ENCODE data around the gene GPA33.

The GPA33 gene, protein sequence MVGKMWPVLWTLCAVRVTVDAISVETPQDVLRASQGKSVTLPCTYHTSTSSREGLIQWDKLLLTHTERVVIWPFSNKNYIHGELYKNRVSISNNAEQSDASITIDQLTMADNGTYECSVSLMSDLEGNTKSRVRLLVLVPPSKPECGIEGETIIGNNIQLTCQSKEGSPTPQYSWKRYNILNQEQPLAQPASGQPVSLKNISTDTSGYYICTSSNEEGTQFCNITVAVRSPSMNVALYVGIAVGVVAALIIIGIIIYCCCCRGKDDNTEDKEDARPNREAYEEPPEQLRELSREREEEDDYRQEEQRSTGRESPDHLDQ

DNA sequence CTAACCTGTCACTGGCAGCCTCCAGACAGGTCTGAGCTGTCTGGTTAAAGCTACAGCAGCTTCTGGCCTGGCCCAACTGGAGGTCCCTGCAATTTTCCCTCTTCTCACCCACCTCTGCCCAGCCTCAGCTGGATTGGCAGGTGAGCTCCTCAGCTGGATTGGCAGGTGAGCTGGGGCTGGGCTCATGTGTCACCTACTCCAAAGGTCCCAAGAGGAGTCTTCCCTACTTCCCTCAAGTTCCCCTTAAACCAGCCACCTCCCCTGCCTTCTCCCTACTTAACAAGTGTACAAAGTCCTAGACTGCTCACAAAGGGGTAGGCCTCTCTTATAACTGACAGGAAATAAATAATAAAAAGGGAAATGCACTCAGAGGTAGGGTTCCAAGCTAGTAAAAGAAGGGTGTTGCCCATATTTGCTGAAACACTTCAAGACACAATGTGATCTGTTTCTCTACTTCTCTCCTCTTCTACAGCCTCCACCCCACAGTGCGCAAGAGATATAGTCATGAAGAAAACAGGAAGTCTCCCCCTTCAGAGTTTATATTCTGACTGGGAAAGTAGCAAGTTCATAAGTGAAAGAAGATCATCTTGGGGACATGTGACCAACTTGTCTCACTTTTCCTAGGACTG is at the start of gene GPA33:
Gene GPA33, minus strand, starts transcription at position 64 of the 629 bp plus-strand sequence. CDS start 90 bp downstream, outside the sequence.
- Histone ChIP-seq H3K9me3 (no peaks in the 10 kb centered on the region), H3K27ac (no peak within 1 kb of the TSS), H3K36me3 (no peaks in the 10 kb centered on the region), H3K9ac (no peak within 1 kb of the TSS), H3K4me1 (peaks cover 31% of the 10 kb centered on the region), H3K4me3 (no peak within 1 kb of the TSS), H4K20me1 (no peaks in the 10 kb centered on the region), H3K4me2 (no peak within 1 kb of the TSS), H3K27me3 (no peaks in the 10 kb centered on the region)
- TF ChIP-seq Cebpa-rat (IDR thresholded peaks at IDR 0.05), result no peak

DNA sequence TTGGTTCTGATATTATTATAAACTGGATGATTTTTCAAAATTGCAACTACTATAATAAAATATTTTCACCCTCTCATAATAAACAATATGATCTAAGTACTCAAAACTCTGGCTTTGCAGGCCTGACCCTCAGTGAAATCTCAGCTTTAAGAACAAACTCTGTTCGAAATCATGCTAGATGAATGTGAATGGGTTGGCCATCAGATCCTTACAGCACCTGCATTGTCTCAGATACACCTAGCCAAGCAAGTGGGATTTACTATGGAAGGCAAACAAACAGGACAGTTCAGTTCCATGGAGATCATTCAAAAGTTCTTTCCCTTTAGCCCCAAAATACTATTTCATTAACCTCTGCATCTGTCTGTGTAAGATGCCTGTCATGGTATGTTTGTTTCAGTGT is 48.5 kb upstream of the GPA33 start:
- H3K4me2 ChIP-seq, result no peak overlapping the region
- H3K27ac ChIP-seq, result no peak overlapping the region
- no peaks in the 10 kb centered on the region for H4K20me1 ChIP-seq
- H3K9ac ChIP-seq, result no peak overlapping the region
- TF ChIP-seq Cebpa-rat (IDR thresholded peaks at IDR 0.05), result no peak
- H3K9me3 ChIP-seq, result peaks cover 7% of the 10 kb centered on the region
- H3K4me3 ChIP-seq, result no peak overlapping the region
- no peaks in the 10 kb centered on the region for H3K36me3 ChIP-seq
- no peaks in the 10 kb centered on the region for H3K27me3 ChIP-seq
- H3K4me1 ChIP-seq, result peaks cover 20% of the 10 kb centered on the region

DNA sequence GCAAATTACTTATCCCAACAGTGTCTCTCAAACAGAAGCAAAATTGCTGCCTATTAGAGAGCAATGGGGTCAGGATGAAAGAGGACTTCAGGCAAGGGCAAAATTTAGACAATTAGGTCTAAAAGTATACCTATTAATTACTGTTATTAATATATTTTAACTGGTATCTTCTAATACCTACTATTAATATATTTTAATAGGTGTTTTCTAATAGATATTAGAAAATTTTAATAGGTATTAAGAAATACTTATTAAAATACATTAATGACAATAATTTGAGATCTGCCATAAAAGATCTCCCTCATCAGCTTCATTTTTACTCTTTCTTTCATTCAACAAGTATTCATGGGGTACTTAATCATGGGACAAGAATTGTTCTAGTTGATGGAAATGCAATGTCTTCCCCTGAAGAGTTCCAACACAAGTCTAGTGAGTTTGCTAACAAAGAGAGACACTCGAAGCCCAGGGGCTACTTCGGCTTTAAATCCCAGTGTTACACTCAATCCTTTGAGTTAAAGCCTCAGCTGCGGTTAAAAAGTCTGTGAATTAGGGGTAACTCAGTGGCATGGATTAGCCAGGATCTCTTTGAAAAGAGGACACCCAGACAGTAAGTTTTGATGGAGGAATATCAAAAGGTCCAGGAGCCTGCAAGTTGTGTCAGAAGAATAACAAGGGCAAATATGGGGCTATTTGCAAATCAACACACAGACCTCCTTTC is 47.8 kb upstream of the GPA33 start:
- Histone ChIP-seq H3K27ac (no peak overlapping the region), H3K27me3 (no peaks in the 10 kb centered on the region), H3K9ac (no peak overlapping the region), H3K36me3 (no peaks in the 10 kb centered on the region), H4K20me1 (no peaks in the 10 kb centered on the region), H3K4me3 (no peak overlapping the region), H3K4me1 (peaks cover 20% of the 10 kb centered on the region), H3K9me3 (peaks cover 2% of the 10 kb centered on the region), H3K4me2 (peak overlapping the region; percentile 56; the same call in 1 of the 2 replicates)
- no peak for TF ChIP-seq Cebpa-rat (IDR thresholded peaks at IDR 0.05)

DNA sequence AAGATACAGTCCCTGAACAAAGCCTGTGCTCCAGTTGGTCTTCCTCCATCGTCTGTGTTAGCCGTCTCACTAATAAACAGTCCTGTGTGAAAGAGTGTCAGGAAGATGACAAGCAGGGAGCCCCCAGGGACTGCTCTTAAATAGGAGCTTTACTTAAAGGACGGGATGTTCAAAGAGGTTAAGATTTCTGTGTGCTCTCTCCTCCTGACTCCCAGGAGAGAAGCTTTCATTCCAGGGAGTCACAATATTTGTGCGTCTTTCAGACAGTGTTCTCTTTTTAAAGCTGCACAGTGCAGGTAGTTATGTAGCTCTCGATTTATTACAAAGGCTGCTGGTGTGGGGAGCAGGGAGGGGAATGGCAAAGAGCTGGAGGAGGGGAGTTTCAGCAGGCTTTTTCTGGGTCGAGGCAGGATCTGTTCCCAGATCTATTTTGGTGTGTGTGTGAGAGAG is 47.2 kb upstream of the GPA33 start:
- no peaks in the 10 kb centered on the region for H4K20me1 ChIP-seq
- peak overlapping the region; percentile 56 for H3K4me2 ChIP-seq
- no peak overlapping the region for H3K27ac ChIP-seq
- TF ChIP-seq Cebpa-rat (IDR thresholded peaks at IDR 0.05), result no peak
- no peak overlapping the region for H3K9ac ChIP-seq
- no peaks in the 10 kb centered on the region for H3K27me3 ChIP-seq
- no peaks in the 10 kb centered on the region for H3K9me3 ChIP-seq
- no peak overlapping the region for H3K4me3 ChIP-seq
- no peaks in the 10 kb centered on the region for H3K36me3 ChIP-seq
- H3K4me1 ChIP-seq, result peaks cover 20% of the 10 kb centered on the region

DNA sequence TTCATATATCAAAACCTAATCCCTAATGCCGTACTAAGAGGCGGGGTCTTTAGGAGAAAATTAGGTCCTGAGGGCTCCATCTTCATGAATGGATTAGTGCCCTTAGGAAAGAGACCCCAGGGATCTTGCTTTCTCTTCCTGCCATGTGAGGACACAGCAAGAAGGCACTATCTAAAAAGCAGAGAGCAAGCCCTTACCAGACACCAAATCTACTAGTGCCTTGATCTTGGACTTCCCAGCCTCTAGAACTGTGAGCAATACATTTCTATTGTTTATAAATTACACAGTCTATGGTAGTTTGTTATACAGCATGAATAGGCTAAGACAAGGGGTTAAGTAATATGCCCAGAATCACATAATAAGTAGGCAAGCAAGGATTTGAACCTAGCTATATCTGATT is 46.6 kb upstream of the GPA33 start:
- no peak for TF ChIP-seq Cebpa-rat (IDR thresholded peaks at IDR 0.05)
- Histone ChIP-seq H3K27ac (no peak overlapping the region), H3K9me3 (no peaks in the 10 kb centered on the region), H4K20me1 (no peaks in the 10 kb centered on the region), H3K27me3 (no peaks in the 10 kb centered on the region), H3K36me3 (no peaks in the 10 kb centered on the region), H3K4me2 (peak overlapping the region; percentile 56), H3K4me3 (no peak overlapping the region), H3K4me1 (peaks cover 20% of the 10 kb centered on the region), H3K9ac (no peak overlapping the region)

DNA sequence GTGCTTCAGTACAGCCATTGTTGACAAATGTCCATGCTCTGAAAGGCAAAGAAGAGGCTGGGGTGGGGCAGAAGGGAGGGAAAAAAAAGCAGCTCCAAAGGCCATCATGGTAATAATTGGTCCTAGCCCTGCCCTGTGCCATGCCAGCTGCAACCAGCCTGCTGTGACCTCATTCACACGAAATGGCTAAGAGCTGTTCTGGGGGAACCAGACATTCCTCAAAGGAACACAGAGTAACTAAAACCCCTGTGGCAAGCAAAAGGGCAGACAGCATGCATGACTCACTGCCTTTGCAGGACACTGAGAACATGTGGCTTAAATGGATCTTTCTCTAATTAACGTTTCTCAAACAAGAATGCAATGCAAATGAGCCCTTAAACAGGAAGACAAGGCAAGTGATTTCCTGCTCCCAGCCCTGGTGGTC is 46.0 kb upstream of the GPA33 start:
- H3K9me3 ChIP-seq, result no peaks in the 10 kb centered on the region
- H3K36me3 ChIP-seq, result no peaks in the 10 kb centered on the region
- TF ChIP-seq Cebpa-rat (IDR thresholded peaks at IDR 0.05), result no peak
- no peaks in the 10 kb centered on the region for H3K27me3 ChIP-seq
- H3K9ac ChIP-seq, result no peak overlapping the region
- no peak overlapping the region for H3K4me3 ChIP-seq
- no peak overlapping the region for H3K27ac ChIP-seq
- peak overlapping the region; percentile 56 for H3K4me2 ChIP-seq
- H4K20me1 ChIP-seq, result no peaks in the 10 kb centered on the region
- peaks cover 23% of the 10 kb centered on the region for H3K4me1 ChIP-seq

DNA sequence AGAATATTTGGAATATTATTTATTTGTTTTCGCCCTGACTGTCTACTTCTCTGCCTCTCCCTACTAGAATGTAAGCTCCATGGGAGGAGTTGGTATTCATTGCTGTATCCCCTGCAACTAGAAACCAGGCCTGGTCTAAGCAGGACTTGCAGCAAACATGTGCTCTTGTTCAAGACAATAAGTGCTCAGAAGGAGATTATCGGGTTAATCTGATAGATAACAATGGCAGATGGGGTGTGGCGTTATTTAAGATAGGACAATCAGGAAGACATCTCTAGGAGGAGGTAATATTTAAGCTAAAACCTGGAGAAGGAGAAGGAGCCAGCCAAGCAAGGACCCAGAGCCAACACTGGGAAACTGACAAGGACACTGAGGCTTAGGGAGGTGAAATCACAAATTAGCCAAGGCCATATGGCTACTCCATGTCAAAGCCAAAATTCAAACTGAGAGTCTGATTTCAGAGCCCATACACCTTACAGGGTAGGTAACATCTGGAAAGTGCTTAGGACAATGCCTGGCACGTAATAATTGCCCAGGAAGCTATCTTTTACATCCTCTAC is 45.2 kb upstream of the GPA33 start:
- Histone ChIP-seq H3K4me2 (no peak overlapping the region), H3K36me3 (no peaks in the 10 kb centered on the region), H3K9ac (no peak overlapping the region), H3K4me3 (no peak overlapping the region), H3K27me3 (no peaks in the 10 kb centered on the region), H3K27ac (no peak overlapping the region), H3K4me1 (peaks cover 30% of the 10 kb centered on the region), H4K20me1 (no peaks in the 10 kb centered on the region), H3K9me3 (no peaks in the 10 kb centered on the region)
- no peak for TF ChIP-seq Cebpa-rat (IDR thresholded peaks at IDR 0.05)

DNA sequence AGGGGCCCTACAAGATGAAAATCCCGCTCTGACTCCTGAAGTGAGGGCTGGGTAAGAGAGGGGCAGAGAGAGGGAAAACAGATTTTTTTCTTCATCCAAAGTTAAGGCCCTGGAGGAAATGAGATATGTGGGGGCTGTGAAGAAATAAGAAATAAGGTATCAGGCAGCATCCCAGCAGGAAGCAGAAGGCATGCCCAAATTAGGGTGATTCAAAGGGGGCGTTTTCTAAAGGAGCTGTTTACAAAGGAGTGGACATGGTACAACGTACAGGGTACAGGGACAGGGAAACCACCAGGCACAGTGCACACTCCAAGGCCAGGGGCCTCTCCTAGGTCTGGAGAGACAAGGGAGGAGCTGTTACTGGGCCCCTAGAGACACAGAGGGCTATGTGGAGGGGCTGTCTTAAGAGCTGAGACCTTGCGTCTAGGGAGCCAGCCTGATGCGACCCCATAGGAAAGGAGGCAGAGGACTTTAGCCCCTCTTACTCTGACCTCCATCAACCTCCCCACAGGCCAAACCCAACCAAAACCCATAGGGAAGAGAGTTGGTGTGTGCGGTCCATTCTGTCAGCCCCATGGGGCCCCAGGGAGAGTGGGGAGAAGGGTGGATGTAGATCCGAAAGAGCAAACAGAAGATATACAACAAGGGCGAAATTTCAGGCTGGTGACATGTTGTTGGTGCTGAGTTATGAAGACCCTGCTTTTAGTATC is 42.3 kb upstream of the GPA33 start:
- Histone ChIP-seq H3K36me3 (no peaks in the 10 kb centered on the region), H4K20me1 (no peaks in the 10 kb centered on the region), H3K4me3 (no peak overlapping the region), H3K4me1 (peaks cover 27% of the 10 kb centered on the region), H3K27ac (no peak overlapping the region), H3K27me3 (no peaks in the 10 kb centered on the region), H3K4me2 (no peak overlapping the region), H3K9me3 (no peaks in the 10 kb centered on the region), H3K9ac (no peak overlapping the region)
- TF ChIP-seq Cebpa-rat (IDR thresholded peaks at IDR 0.05), result no peak

DNA sequence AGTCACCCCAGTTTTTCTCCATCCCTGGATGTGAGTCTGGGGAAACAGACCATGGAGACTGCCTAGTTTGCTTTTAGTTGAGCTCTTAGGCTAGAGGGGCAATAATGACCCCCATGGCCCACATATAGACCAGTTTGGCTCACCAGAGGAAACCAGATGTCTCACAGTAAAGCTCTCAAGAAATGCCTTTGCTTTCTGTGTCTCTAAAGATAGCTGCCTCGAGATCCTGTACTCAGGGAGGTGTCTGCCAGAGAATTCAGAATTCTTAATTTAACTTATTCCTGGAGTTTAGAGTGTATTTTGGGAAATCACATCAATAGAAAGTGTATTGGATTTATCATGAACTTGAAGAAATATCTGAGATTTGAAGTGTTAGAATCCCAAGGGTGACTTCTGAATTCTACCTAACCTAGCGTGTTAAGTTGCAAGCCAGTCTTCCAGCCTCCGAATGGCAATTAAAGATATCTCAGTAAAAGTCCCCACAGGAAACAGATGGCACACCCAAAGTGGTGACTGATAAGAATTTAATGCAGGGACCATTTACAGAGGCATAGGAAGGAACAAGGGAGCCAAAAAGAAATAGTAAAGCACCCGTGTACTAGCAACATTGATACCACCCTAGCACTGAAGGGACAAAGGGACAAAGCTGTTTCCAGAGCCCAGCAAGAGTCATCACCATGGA is 40.8 kb upstream of the GPA33 start:
- Histone ChIP-seq H4K20me1 (no peaks in the 10 kb centered on the region), H3K9me3 (no peaks in the 10 kb centered on the region), H3K27me3 (no peaks in the 10 kb centered on the region), H3K9ac (no peak overlapping the region), H3K4me3 (no peak overlapping the region), H3K4me2 (peak overlapping the region; percentile 34), H3K36me3 (no peaks in the 10 kb centered on the region), H3K4me1 (peaks cover 12% of the 10 kb centered on the region), H3K27ac (no peak overlapping the region)
- no peak for TF ChIP-seq Cebpa-rat (IDR thresholded peaks at IDR 0.05)
